Measurements from ENCODE around the gene CDX1.

CDX1 gene

GRCh38 chr5:150142185-150142958, 24.2 kb upstream of the CDX1 start:
- no peak for TF ChIP-seq CTCF (IDR thresholded peaks at IDR 0.05; ENCODE audit: low read depth, low read length, missing control alignments)
- in situ Hi-C loops (cut with HindIII; ENCODE audit: low pct_ligation_motif_present, low sequenced_read_pairs) = no loop called here

DNA sequence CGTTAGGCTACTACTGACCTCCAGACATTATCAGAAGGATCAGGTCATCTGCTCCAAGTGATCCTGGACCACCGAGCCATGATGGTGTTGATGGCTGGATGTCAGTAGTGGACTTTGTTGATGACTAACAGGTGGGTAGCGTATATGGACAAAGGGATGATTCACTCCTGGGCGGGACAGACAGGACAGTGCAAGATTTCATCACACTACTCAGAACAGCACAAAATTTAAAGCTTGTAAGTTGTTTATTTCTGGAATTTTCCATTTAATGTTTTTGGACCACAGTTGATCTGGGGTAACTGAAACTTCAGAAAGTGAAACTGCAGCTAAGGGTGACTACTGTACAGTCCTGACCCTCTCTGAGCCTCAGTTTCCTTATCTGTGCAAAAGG, 23.6 kb upstream of the CDX1 start:
- in situ Hi-C loops (cut with HindIII; ENCODE audit: low pct_ligation_motif_present, low sequenced_read_pairs) = no loop called here
- Histone ChIP-seq H3K36me3 (replicated peaks) (peaks cover 12% of the 10 kb centered on the region), H3K27ac (peak overlapping the region; percentile 94), H3K27me3 (replicated peaks) (no peaks in the 10 kb centered on the region), H3K4me3 (ENCODE audit: low read depth, low read length) (no peak overlapping the region)
- TF ChIP-seq CTCF (IDR thresholded peaks at IDR 0.05; ENCODE audit: low read depth, low read length, missing control alignments) = no peak
- peak; percentile 94 for DNase-seq

More at GRCh38 chr5:150142185-150142958, 24.2 kb upstream of the CDX1 start:
- Histone ChIP-seq H3K27me3 (replicated peaks) (no peaks in the 10 kb centered on the region), H3K36me3 (replicated peaks) (peaks cover 12% of the 10 kb centered on the region), H3K4me3 (ENCODE audit: low read depth, low read length) (no peak overlapping the region), H3K27ac (peak overlapping the region; percentile 94)
- no peak for DNase-seq

DNA sequence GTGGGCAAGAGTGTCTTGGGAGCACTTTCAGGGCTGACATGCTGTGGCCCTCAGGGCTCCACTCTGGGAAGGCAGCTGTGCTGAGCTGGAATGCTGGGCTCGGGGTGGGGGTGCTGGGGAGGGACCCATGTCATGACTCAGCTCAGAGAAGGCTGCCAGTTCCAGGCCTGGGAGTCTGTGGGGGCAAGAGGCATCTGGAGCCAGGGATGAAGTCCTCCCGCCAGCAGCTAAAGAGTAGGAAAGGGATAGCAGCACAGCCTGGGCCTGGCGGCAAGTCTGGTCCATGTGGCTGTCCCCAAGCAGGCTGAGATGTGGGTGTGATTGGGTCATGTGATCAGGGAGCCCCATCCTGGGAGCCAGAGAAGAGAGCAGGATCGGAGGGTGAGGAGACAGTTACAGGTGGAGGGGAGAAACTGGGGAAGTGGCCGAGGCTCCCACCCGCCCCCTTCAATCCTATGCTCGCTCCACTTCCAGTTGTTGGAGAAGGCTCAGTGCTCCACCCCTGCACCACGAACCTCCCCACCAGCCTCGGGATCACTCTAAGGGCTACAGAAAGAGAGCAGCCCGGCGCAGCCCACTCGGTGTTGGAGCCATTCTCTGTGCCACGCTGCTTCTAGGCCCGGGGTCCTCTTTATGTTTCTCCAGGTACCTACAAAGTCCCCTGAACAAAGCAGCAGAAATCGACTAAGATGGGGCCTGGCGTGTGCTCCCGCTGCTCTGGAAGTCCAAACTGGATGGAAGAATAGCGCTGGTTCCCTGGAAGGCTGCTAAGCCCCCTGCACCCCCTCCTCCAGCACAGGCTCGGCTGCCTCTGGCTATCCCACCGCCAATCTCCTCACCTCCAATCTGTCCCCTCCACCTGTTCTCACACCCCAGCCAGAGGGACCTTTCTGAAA, 23.0 kb upstream of the CDX1 start:
- TF ChIP-seq CTCF (IDR thresholded peaks at IDR 0.05; ENCODE audit: low read depth, low read length, missing control alignments) = no peak
- Histone ChIP-seq H3K36me3 (replicated peaks) (peaks cover 12% of the 10 kb centered on the region), H3K27me3 (replicated peaks) (no peaks in the 10 kb centered on the region), H3K4me3 (ENCODE audit: low read depth, low read length) (peak overlapping the region; percentile 3), H3K27ac (peak overlapping the region; percentile 94)
- in situ Hi-C loops (cut with HindIII; ENCODE audit: low pct_ligation_motif_present, low sequenced_read_pairs) = no loop called here
- DNase-seq = peak; percentile 89

- in situ Hi-C loops (cut with HindIII; ENCODE audit: low pct_ligation_motif_present, low sequenced_read_pairs) = no loop called here
- peak; percentile 89 for DNase-seq
- no peaks in the 10 kb centered on the region for H3K27me3 ChIP-seq (replicated peaks)
- TF ChIP-seq CTCF (IDR thresholded peaks at IDR 0.05; ENCODE audit: low read depth, low read length, missing control alignments) = no peak
- peak overlapping the region; percentile 94 for H3K27ac ChIP-seq
- H3K4me3 ChIP-seq (ENCODE audit: low read depth, low read length) = peak overlapping the region; percentile 3
- H3K36me3 ChIP-seq (replicated peaks) = peaks cover 16% of the 10 kb centered on the region
Observed at GRCh38 chr5:150144246-150144801, 22.3 kb upstream of the CDX1 start.

DNA sequence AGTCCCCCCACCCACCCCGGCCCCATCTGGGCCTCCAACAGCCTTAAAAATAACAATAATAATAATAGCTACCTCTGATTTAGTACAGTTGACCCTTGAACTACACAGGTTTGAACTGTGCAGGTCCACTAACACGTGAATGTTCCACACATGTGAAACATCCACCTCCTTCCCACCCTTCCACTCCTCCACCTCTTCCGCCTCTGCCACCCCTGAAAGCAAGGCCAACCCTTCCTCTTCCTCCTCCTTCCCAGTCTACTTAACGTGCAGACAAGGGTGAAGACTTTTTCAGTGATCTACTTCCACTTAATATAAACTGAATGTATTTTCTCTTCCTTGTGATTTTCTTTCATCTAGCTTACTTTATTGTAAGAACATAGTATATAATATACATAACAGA, 21.7 kb upstream of the CDX1 start:
- Histone ChIP-seq H3K27ac (peak overlapping the region; percentile 94), H3K27me3 (replicated peaks) (no peaks in the 10 kb centered on the region), H3K36me3 (replicated peaks) (peaks cover 21% of the 10 kb centered on the region), H3K4me3 (ENCODE audit: low read depth, low read length) (no peak overlapping the region)
- no peak for TF ChIP-seq CTCF (IDR thresholded peaks at IDR 0.05; ENCODE audit: low read depth, low read length, missing control alignments)
- in situ Hi-C loops (cut with HindIII; ENCODE audit: low pct_ligation_motif_present, low sequenced_read_pairs) = no loop called here
- no peak for DNase-seq

Data from brain microvascular endothelial cell (primary cell).